Activated T-cell treated with anti-CD3 and anti-CD28 coated beads for 24 hours (primary cell): ENCODE results near the gene PRSS21.

ENCODE experiments used
- DNase-seq: peaks from one replicate; pipeline ENCODE4 v3.0.0-alpha.2; 2020; ENCODE audit warnings: low read depth

Gene PRSS21

GRCh38 chr16:2816751-2817339 lies at the start of gene PRSS21:
PRSS21 (plus strand) TSS chr16:2817237; CDS start chr16:2817269, 32 bp downstream.
- DNase-seq, result no peak

- DNase-seq, result no peak
These were observed 49.1 kb upstream of the PRSS21 start for GRCh38 chr16:2767891-2768290.

- no peak for DNase-seq
These were observed 48.5 kb upstream of the PRSS21 start for GRCh38 chr16:2768403-2769089.

- no peak for DNase-seq
These were observed 47.9 kb upstream of the PRSS21 start for GRCh38 chr16:2769100-2769529.

GRCh38 chr16:2769675-2770056 lies 47.4 kb upstream of the PRSS21 start:
- no peak for DNase-seq

GRCh38 chr16:2770057-2770951 lies 46.7 kb upstream of the PRSS21 start:
- DNase-seq, result no peak

GRCh38 chr16:2771496-2772402 lies 45.3 kb upstream of the PRSS21 start:
- no peak for DNase-seq

GRCh38 chr16:2773188-2773968 lies 43.7 kb upstream of the PRSS21 start:
- no peak for DNase-seq

- DNase-seq, result no peak
These were observed 42.7 kb upstream of the PRSS21 start for GRCh38 chr16:2774161-2774891.

- no peak for DNase-seq
These were observed 41.8 kb upstream of the PRSS21 start for GRCh38 chr16:2775131-2775716.

- no peak for DNase-seq
These were observed 41.1 kb upstream of the PRSS21 start for GRCh38 chr16:2775765-2776499.

- no peak for DNase-seq
These were observed 40.4 kb upstream of the PRSS21 start for GRCh38 chr16:2776500-2777139.

GRCh38 chr16:2777231-2777902 lies 39.7 kb upstream of the PRSS21 start, which contains the start of gene ELOB:
ELOB (minus strand) TSS chr16:2777280; CDS start chr16:2777239, 41 bp downstream.
- DNase-seq, result peak; percentile 86

- no peak for DNase-seq
These were observed 39.0 kb upstream of the PRSS21 start for GRCh38 chr16:2777903-2778629.

GRCh38 chr16:2778630-2778958 lies 38.4 kb upstream of the PRSS21 start:
- DNase-seq, result no peak

GRCh38 chr16:2779151-2779920 lies 37.7 kb upstream of the PRSS21 start:
- DNase-seq, result no peak
